GM12873 (cell line): ENCODE data around the gene S100A8.

Source experiments
- TF ChIP-seq, protein P1 (sequence below): IDR thresholded peaks from 2 replicates; pipeline ENCODE4 v1.5.1; 2012; ENCODE audit warnings: low read depth, mild to moderate bottlenecking, moderate library complexity, low read length, control low read depth; ENCODE audit not compliant: insufficient read depth; ENCODE audit errors: missing control alignments

The S100A8 gene

DNA sequence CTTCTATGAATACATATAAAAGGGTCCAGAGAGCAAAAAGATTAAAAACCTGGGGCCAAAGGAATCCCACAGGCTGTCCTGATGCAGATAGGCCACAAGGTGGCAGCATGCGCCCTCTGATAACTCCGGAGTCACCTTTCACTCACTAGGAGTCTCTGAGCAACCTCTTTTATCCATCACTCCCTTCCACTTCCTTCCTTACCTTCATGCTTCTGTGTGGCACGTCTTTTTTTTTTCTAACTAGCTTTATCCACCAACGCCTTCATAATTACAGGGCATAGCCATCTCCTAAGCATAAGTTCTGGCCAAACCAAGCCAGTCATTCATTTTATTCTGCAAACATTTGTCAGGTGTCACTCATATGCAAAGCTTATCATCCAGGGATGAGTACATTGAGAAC, 38.4 kb downstream of the S100A8 start:
- TF ChIP-seq, protein P1, sequence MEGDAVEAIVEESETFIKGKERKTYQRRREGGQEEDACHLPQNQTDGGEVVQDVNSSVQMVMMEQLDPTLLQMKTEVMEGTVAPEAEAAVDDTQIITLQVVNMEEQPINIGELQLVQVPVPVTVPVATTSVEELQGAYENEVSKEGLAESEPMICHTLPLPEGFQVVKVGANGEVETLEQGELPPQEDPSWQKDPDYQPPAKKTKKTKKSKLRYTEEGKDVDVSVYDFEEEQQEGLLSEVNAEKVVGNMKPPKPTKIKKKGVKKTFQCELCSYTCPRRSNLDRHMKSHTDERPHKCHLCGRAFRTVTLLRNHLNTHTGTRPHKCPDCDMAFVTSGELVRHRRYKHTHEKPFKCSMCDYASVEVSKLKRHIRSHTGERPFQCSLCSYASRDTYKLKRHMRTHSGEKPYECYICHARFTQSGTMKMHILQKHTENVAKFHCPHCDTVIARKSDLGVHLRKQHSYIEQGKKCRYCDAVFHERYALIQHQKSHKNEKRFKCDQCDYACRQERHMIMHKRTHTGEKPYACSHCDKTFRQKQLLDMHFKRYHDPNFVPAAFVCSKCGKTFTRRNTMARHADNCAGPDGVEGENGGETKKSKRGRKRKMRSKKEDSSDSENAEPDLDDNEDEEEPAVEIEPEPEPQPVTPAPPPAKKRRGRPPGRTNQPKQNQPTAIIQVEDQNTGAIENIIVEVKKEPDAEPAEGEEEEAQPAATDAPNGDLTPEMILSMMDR, result peak; percentile 88

DNA sequence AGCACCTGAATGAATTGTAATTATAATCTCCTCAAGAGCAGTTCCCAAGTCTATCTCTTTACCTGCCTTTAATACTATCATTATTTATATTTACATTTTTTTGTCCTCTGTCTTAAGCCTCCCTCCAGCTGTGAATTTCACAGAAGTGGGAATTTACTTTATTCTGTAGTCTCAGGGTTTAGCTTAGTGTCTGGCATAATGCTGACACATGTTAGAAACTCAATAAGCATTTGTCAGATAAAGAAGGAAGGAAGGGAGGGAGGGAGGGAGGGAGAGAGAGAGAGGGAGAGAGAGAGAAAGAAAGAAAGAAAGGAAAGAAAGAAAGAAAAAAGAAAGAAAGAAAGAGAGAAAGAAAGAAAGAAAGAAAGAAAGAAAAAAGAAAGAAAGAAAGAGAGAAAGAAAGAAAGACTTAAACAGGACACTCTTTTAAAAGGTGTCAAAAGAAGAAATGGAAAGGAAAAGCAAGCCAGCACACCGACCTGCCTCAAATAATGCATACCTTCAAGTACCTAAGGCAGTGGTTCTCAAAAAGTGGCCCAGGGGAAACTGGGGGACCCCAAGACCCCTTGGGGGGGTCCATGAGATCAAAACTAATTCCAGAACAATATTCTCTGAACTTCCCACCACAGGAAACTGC, 40.4 kb downstream of the S100A8 start:
- TF ChIP-seq, protein P1, result no peak

DNA sequence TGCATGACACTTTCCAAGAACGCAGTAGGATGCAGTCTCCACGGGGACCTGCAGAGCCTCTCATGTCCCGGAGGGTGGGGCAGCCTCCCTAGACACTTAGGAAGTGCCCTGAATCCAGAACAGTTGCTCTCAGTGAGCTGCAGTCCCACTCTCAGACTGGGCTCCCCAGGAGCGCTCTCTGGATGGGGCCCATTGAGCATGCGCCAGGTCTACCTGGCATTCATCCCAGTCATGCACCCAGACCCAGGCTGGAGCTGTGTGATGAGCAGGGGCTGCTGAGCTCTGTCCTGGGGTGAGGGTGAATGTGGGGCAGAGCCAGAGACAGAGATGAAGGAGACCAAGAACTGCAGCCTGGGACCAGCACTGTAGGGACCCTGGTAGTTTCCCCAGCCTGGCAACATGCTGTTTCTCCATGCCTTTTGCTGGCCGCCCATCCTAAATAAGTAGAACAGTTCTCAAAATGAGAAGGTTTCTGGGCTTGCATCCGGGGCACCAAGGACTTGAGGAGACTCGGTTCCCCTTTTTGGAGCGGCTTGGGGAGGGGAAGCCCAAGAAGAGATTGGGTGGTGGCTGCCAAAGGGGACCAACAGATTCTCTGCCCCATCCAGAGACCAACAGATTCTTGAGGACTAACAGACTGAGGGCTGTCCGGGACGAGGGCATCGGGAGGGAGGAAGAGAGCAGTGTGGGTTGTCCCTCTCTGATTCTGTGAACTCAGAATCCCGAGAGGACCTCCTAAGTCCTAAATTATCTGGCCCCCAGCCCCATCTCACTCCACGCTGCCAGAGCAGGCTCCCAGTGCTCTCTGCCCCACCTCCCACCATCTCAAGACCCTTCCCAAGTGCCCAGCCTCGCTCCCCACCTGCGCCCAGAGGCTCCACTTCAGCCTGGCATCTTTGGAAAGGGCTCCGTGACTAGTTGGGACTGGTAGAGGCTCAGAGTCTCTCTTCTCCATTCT, 41.2 kb downstream of the S100A8 start:
- TF ChIP-seq, protein P1, result no peak

DNA sequence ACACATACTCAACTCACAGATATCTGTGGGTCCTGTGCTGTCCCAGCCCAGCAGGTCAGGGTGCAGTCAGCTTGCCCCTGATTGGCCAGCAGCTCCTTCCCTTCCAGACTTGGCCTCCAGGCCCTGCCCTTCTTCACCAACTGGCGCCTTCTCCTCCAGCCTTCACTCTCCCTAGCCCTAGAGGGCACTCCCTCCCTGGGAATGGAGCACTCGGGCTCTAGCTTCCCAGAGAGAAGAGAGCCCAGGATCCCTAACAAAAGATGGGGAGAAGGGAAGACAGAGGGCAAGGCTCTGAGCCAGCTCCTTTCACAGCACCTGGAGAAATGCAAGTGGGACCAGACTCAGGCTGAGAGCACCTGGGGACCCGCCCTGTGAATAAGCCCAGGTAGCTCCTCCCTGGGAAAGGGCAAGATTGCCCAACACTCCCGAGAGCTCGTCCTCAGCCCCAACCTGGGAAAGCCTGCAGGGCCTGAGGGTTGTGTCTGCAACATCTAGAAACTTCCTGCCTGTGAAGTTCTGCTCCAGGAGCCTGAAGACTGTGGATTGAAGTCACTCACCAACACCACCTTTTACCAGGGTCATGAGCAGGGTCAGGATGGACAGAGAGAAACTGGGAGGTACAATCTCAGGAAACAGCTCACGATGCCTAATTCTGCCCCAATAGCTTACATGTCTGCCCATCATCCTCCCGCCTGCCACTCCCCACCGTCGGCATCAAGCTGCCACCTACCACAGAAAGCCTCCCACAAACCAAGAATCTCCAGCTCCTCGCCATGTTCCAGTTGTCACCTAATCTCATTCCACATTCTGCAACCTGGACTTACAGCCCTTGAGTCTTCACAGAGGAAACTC, 42.1 kb downstream of the S100A8 start, which contains the start of gene PGLYRP4:
Gene PGLYRP4 (minus strand): TSS at position 331 of the 852 bp plus-strand sequence. CDS start 909 bp downstream, outside the sequence.
- TF ChIP-seq, protein P1, result no peak

DNA sequence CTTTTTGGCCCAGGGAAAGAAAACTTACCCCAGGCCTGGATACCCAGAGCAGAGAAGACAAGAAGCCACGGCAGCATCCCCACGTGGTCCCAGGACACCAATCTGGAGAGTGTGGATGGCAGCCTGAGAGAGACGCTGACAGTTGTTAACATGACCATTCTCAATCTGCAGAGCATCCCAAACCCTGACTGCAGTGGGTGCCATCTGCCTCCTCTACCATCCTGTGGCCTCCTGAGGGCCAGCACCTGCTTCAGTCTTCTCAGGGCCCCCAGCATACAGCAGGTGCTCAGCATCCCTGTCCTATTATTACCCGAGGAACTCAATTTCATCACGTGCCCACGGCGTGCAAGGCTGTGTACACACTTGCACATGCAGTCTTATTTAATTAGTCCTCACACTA, 43.0 kb downstream of the S100A8 start:
- TF ChIP-seq, protein P1, result no peak

DNA sequence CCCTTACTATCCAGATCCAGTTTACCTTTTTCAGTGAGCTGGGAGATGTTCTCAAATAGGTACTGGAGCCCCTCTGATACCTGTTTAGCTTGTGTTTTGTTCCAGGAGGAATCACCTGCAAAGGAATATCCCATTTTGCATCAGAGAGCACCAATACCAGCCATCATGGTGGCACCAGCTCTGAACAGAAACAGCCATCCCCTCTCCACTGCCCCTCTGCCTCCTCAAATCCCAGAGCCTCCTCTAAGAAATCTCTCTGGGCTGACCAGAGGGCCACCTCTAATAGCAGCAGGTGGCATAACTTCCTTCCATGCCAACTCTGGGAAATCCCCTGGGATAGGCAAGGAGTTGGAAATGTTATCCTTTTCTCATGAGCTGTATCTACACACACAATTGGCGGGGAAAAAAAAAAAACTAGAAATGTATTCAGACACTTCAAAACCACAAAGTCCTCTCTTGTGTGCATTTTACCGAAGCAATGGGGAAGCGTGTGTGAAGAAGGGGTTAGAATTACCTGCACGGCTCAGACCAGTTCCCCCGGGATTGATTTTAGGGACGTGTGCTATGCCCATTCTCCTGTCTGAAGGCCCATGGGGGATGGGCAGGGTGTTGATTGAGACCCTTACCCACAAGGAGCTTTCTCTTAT, 44.7 kb downstream of the S100A8 start:
- TF ChIP-seq, protein P1, result no peak
